Measurements from ENCODE around the gene CCDC182.

Gene CCDC182

DNA sequence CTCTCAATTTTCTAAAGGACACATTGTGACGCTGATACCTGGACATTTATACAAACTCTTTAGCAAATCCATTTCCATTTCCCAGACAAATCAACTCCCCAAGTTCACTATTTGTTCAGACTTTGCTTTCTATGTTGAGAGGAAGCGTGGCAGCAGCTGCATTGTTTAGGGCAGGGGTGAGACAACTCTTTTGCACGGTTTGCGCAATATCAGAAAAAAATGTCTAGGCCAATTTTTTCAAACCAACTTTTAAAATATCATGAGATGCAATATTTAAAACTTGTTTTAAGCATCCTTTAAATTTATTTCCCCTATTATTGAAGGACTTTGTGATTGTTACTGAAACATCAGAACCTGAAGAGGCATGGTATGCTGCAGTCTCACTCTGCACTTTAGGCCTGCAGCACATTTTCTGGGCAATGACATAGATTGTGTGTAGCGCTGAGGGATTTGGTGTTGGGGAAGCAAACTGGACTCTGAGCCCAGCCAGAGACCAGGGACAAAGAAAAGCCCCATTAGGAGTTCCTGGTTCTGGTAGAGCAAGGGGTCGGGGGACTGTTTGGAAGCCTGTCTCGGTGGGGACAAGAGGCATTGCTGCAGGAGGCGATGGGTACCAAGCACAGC, 6.4 kb upstream of the CCDC182 start:
- no peaks in the 10 kb centered on the region for H3K4me1 ChIP-seq (ENCODE audit: insufficient read depth, low read length, severe bottlenecking)
- H2AFZ ChIP-seq (ENCODE audit: low read length), result no peak overlapping the region
- no peaks in the 10 kb centered on the region for H3K9me3 ChIP-seq (ENCODE audit: low read length)
- no peaks in the 10 kb centered on the region for H3K27me3 ChIP-seq (ENCODE audit: insufficient read depth, low read length)
- H3K9ac ChIP-seq (ENCODE audit: low read length), result no peak overlapping the region
- H3K36me3 ChIP-seq (ENCODE audit: insufficient read depth, low read length), result no peaks in the 10 kb centered on the region
- H3F3A ChIP-seq (ENCODE audit: insufficient read depth, low read length), result no peaks in the 10 kb centered on the region
- H3K9me2 ChIP-seq (ENCODE audit: low read depth, low read length), result no peaks in the 10 kb centered on the region
- H4K20me1 ChIP-seq (ENCODE audit: insufficient read depth, low read length), result no peaks in the 10 kb centered on the region
- H3K4me2 ChIP-seq (ENCODE audit: low read length), result no peak overlapping the region
- no peak overlapping the region for H3K27ac ChIP-seq (ENCODE audit: low read depth, low read length, poor library complexity, severe bottlenecking)
- no peak overlapping the region for H3K4me3 ChIP-seq (ENCODE audit: low read depth, low read length, poor library complexity, severe bottlenecking)
- no peaks in the 10 kb centered on the region for H3K79me2 ChIP-seq (ENCODE audit: insufficient read depth, low read length)
- no peak for TF ChIP-seq EZH2 (IDR thresholded peaks at IDR 0.05; ENCODE audit: borderline replicate concordance, low read length)
- TF ChIP-seq, protein P1, sequence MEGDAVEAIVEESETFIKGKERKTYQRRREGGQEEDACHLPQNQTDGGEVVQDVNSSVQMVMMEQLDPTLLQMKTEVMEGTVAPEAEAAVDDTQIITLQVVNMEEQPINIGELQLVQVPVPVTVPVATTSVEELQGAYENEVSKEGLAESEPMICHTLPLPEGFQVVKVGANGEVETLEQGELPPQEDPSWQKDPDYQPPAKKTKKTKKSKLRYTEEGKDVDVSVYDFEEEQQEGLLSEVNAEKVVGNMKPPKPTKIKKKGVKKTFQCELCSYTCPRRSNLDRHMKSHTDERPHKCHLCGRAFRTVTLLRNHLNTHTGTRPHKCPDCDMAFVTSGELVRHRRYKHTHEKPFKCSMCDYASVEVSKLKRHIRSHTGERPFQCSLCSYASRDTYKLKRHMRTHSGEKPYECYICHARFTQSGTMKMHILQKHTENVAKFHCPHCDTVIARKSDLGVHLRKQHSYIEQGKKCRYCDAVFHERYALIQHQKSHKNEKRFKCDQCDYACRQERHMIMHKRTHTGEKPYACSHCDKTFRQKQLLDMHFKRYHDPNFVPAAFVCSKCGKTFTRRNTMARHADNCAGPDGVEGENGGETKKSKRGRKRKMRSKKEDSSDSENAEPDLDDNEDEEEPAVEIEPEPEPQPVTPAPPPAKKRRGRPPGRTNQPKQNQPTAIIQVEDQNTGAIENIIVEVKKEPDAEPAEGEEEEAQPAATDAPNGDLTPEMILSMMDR (IDR thresholded peaks at IDR 0.05; ENCODE audit: low read length), result no peak

DNA sequence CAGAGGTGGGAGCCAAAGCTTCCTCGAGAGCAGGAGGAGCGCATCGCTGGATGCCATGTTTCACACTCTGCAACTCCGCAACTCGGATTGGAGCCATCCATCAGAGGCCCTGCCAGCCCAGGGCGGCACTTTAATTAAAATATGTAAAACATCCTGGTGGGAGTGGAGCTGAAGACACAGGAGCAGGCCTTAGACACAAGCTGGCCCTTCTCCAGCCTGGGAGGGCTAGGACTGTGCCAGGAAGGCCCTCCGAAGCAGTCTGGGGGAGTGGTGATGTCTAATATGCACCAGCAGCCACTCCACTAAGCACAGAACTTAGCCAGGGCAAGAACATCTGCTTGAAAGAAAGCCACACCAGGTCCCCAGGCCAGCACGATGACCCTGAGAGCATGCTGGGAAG, 5.8 kb upstream of the CCDC182 start:
- Histone ChIP-seq H3K9me3 (ENCODE audit: low read length) (no peaks in the 10 kb centered on the region), H3K4me1 (ENCODE audit: insufficient read depth, low read length, severe bottlenecking) (no peaks in the 10 kb centered on the region), H3K27me3 (ENCODE audit: insufficient read depth, low read length) (no peaks in the 10 kb centered on the region), H3K4me2 (ENCODE audit: low read length) (no peak overlapping the region), H3K9me2 (ENCODE audit: low read depth, low read length) (no peaks in the 10 kb centered on the region), H2AFZ (ENCODE audit: low read length) (no peak overlapping the region), H3K36me3 (ENCODE audit: insufficient read depth, low read length) (no peaks in the 10 kb centered on the region), H3K79me2 (ENCODE audit: insufficient read depth, low read length) (no peaks in the 10 kb centered on the region), H3K9ac (ENCODE audit: low read length) (no peak overlapping the region), H3K27ac (ENCODE audit: low read depth, low read length, poor library complexity, severe bottlenecking) (no peak overlapping the region), H4K20me1 (ENCODE audit: insufficient read depth, low read length) (no peaks in the 10 kb centered on the region), H3K4me3 (ENCODE audit: low read depth, low read length, poor library complexity, severe bottlenecking) (no peak overlapping the region), H3F3A (ENCODE audit: insufficient read depth, low read length) (no peaks in the 10 kb centered on the region)
- TF ChIP-seq EZH2 (IDR thresholded peaks at IDR 0.05; ENCODE audit: borderline replicate concordance, low read length), result no peak
- TF ChIP-seq, protein P1 (IDR thresholded peaks at IDR 0.05; ENCODE audit: low read length), result no peak

DNA sequence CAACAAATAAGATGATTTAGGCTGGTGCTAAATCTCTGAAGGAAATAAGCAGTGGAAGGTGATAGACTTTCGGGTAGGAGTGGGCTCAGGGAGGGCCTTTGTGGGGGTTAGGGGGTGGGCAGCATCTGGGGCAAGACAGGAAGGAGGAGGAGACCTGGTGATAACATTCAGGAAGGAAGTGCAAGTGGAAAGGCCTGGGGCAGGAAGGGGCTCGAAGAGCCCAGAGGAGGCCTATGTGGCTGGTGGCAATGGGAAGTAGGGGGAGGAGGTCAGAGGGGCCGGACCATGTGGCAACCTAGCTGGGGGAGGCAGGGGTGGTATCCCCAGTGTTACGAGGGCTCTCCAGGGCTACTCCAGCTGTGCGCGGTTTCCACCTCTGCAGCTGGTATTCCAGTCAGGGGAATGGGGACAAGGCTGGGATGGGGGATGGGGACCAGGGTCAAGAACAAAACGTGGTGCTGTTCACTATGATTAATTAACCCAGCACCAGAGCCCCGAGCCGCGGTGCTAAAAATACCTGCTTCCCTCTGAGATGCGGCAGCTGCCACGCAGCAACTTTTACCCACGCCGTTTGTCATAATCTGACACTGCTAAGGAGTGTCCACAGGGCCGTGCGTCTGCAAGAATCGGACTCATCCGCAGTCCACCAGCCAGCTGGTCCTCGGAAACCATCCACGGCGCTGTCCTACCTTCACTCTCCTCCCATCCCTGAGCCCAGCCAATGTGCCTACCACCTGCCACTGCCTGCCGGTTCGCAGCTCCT, 5.2 kb upstream of the CCDC182 start:
- H3K4me2 ChIP-seq (ENCODE audit: low read length), result no peak overlapping the region
- H3K9ac ChIP-seq (ENCODE audit: low read length), result no peak overlapping the region
- H3K4me3 ChIP-seq (ENCODE audit: low read depth, low read length, poor library complexity, severe bottlenecking), result no peak overlapping the region
- no peaks in the 10 kb centered on the region for H3F3A ChIP-seq (ENCODE audit: insufficient read depth, low read length)
- H3K27me3 ChIP-seq (ENCODE audit: insufficient read depth, low read length), result no peaks in the 10 kb centered on the region
- no peak overlapping the region for H2AFZ ChIP-seq (ENCODE audit: low read length)
- H3K9me3 ChIP-seq (ENCODE audit: low read length), result no peaks in the 10 kb centered on the region
- H3K4me1 ChIP-seq (ENCODE audit: insufficient read depth, low read length, severe bottlenecking), result peaks cover 2% of the 10 kb centered on the region
- H3K9me2 ChIP-seq (ENCODE audit: low read depth, low read length), result no peaks in the 10 kb centered on the region
- H3K79me2 ChIP-seq (ENCODE audit: insufficient read depth, low read length), result no peaks in the 10 kb centered on the region
- H3K36me3 ChIP-seq (ENCODE audit: insufficient read depth, low read length), result no peaks in the 10 kb centered on the region
- no peaks in the 10 kb centered on the region for H4K20me1 ChIP-seq (ENCODE audit: insufficient read depth, low read length)
- no peak overlapping the region for H3K27ac ChIP-seq (ENCODE audit: low read depth, low read length, poor library complexity, severe bottlenecking)
- TF ChIP-seq, protein P1 (IDR thresholded peaks at IDR 0.05; ENCODE audit: low read length), result no peak
- TF ChIP-seq EZH2 (IDR thresholded peaks at IDR 0.05; ENCODE audit: borderline replicate concordance, low read length), result no peak
